Glomerular visceral epithelial cell (primary cell): ENCODE data around the gene LSM2.

Source experiments
- DNase-seq: peaks from one replicate; pipeline ENCODE4 v3.0.0-alpha.2; 2016; ENCODE audit errors: extremely low spot score

The LSM2 gene

GRCh38 chr6:31750411-31751022 is 56.2 kb downstream of the LSM2 start:
- no peak for DNase-seq

DNA sequence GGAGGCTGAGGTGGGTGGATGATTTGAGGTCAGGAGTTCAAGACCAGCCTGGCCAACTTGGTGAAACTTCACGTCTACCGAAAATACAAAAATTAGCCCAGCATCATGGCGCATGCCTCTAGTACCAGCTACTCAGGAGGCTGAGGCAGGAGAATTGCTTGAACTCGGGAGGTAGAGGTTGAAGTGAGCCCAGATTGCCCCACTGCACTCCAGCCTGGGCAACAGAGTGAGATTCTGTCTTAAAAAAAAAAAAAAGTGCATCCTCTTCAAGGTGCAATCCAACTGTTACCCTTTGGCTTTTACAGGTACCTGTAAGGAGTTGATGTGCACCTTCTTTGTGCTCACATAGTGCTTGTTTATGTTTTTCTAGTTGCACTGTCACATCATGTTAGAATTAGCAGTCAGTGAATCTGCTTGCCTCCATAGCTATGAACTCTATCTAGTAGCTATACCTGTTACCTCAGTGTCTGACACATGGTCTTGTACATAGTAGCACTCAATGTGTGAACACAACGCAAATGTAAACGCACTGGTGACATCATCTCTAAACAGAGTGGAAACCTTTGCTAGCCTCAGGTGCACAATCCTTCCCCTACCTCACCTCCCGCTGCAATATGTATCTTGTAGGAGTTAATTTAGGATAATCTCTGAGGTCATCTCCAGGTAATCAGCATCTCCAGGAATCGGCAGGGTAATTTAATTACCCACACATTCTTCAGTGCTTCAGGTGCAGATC is 57.3 kb downstream of the LSM2 start:
- DNase-seq = no peak
